Ishikawa (cell line): Measurements from ENCODE around the gene NEIL3.

Experiments
- CEBPB ChIP-seq: IDR thresholded peaks from 2 replicates; pipeline ENCODE4 v1.6.1; 2012
- CREB1 ChIP-seq: IDR thresholded peaks from 2 replicates; pipeline ENCODE4 v1.6.1; 2012; ENCODE audit warnings: low read depth
- EGR1 ChIP-seq: IDR thresholded peaks from 2 replicates; pipeline ENCODE4 v1.6.1; 2012
- EP300 ChIP-seq: IDR thresholded peaks from 2 replicates; pipeline ENCODE4 v1.6.1; 2012; ENCODE audit warnings: borderline replicate concordance
- FOXM1 ChIP-seq: IDR thresholded peaks from 2 replicates; pipeline ENCODE4 v1.6.1; 2012; ENCODE audit warnings: low read depth, borderline replicate concordance
- MAX ChIP-seq: IDR thresholded peaks from 2 replicates; pipeline ENCODE4 v1.6.1; 2012
- NFIC ChIP-seq: IDR thresholded peaks from 2 replicates; pipeline ENCODE4 v1.6.1; 2012
- RAD21 ChIP-seq: IDR thresholded peaks from 2 replicates; pipeline ENCODE4 v1.6.1; 2012; ENCODE audit warnings: low read depth
- TAF1 ChIP-seq: IDR thresholded peaks from 2 replicates; pipeline ENCODE4 v1.6.1; 2012; ENCODE audit warnings: low read depth, mild to moderate bottlenecking
- TCF12 ChIP-seq: IDR thresholded peaks from 2 replicates; pipeline ENCODE4 v1.6.1; 2012; ENCODE audit warnings: low read depth
- TEAD4 ChIP-seq: IDR thresholded peaks from 2 replicates; pipeline ENCODE4 v1.6.1; 2012
- USF1 ChIP-seq: IDR thresholded peaks from 2 replicates; pipeline ENCODE4 v1.6.1; 2012
- YY1 ChIP-seq: IDR thresholded peaks from 2 replicates; pipeline ENCODE4 v1.6.1; 2012; ENCODE audit warnings: low read depth
- ZBTB7A ChIP-seq: IDR thresholded peaks from 2 replicates; pipeline ENCODE4 v1.6.1; 2012; ENCODE audit warnings: low read depth
- TF ChIP-seq, protein P1 (sequence below): IDR thresholded peaks from 2 replicates; pipeline ENCODE4 v1.6.1; 2012; ENCODE audit warnings: low read depth, mild to moderate bottlenecking

NEIL3 gene

DNA sequence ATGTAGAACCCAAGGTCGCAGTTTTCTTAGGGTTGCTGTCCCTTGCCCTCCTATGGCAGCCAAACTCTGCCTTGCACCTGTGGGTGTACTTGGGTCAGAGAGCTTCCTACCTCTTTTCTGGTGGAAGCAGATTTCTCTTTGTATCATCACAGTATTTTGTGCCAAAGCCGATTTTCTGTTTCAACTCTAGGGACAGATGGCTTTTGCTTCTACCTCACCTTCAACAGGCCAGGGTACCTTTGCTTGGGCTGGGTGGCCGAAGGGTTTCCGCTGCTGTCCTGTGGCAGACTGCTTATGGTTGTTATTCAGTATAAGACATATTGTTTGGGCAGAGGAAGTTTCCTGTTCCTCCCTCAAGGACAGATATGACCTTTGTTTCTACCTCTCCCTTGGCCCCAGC is 22.4 kb downstream of the NEIL3 start:
- TF ChIP-seq MAX (no peak), TEAD4 (no peak), YY1 (no peak), CEBPB (no peak), ZBTB7A (no peak), RAD21 (no peak), EGR1 (no peak), FOXM1 (no peak), EP300 (no peak), TAF1 (no peak), CREB1 (no peak), USF1 (no peak)
- TF ChIP-seq, protein P1, sequence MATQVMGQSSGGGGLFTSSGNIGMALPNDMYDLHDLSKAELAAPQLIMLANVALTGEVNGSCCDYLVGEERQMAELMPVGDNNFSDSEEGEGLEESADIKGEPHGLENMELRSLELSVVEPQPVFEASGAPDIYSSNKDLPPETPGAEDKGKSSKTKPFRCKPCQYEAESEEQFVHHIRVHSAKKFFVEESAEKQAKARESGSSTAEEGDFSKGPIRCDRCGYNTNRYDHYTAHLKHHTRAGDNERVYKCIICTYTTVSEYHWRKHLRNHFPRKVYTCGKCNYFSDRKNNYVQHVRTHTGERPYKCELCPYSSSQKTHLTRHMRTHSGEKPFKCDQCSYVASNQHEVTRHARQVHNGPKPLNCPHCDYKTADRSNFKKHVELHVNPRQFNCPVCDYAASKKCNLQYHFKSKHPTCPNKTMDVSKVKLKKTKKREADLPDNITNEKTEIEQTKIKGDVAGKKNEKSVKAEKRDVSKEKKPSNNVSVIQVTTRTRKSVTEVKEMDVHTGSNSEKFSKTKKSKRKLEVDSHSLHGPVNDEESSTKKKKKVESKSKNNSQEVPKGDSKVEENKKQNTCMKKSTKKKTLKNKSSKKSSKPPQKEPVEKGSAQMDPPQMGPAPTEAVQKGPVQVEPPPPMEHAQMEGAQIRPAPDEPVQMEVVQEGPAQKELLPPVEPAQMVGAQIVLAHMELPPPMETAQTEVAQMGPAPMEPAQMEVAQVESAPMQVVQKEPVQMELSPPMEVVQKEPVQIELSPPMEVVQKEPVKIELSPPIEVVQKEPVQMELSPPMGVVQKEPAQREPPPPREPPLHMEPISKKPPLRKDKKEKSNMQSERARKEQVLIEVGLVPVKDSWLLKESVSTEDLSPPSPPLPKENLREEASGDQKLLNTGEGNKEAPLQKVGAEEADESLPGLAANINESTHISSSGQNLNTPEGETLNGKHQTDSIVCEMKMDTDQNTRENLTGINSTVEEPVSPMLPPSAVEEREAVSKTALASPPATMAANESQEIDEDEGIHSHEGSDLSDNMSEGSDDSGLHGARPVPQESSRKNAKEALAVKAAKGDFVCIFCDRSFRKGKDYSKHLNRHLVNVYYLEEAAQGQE: no peak

DNA sequence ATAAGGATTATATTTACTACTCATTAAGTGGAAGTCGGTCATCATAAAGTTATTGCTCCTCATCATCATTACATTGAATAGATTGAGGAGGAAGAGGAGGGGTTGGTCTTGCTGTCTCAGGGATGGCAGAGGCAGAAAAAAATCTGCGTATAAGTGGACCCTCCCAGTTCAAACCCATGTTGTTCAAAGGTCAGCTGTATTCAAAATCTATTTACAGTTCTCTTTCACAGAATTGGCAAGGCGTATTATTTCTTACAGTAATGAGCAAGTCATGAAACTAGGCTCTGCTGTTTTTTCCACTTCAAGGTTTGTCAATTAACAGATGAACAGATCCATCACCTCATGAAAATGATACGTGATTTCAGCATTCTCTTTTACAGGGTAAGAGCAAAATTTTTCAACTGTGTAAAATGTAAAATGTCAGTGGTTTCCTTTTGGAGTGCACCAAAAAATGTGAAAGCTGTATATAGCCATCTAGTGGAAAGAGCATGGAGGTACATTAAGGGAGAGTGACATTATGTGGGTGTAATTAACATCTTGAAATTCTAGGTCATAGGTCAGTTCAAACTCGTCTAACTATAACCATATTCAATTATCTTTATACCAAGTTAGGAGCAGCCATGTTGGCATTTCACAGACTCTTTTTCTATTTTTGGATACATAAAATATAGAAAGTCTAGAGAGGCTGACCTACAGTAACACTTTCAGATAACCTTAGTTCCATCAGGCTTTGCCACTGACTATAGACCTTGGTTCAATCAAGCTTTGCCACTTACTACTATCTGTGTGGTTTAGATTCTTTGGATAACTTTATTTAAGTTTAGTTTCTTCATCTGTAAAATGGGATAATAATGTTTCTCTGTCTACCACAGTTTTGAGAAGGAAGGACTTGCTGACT is 30.1 kb downstream of the NEIL3 start:
- TF ChIP-seq EGR1 (no peak), RAD21 (peak; percentile 46)

DNA sequence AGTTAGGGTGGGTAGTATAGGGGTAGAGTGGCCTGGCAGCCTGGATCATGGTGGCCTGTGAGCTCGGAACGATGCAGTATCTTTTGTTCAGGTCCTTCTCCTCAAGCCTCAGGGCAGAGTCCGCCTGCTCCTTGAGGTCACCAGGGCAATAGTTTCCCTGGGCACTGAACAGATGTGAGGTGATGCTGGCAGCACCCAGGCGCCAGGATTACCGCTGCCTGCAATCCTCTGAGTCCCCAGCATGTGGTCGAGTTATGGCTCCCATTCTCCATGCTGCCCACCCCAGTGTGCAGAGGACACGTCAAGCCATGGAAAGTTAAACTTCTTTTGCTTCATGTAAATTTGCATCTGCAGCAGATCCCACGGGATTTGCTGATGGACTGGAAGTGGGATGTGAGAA is 38.7 kb downstream of the NEIL3 start:
- no peak for TF ChIP-seq EP300
- TF ChIP-seq ZBTB7A: no peak
- no peak for TF ChIP-seq CEBPB
- no peak for TF ChIP-seq TAF1
- no peak for TF ChIP-seq FOXM1
- no peak for TF ChIP-seq USF1
- no peak for TF ChIP-seq NFIC
- no peak for TF ChIP-seq EGR1
- TF ChIP-seq MAX: no peak

DNA sequence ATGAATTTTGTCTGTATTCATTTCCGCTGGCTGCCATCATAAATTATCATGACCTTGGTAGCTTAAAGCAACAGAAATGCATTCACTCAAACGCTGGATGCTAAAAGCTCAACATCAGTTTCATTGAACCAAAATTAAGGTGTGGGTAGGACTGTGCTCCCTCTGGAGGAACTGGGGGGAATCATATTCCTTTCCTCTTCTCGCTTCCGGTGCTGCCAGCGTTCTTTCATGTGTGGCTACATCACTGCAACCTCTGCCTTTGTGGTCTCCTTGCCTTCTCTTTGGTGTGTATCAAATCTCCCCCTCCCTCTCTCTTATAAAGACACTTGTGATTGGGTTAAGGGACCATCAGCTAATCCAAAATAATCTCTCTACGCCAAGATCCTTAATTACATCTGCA is 39.5 kb downstream of the NEIL3 start:
- TF ChIP-seq MAX (no peak), RAD21 (no peak), EGR1 (no peak), TEAD4 (no peak), USF1 (no peak), YY1 (no peak), TAF1 (no peak), CEBPB (no peak), FOXM1 (no peak), TCF12 (no peak), ZBTB7A (no peak), CREB1 (no peak), EP300 (no peak), NFIC (no peak)
- TF ChIP-seq, protein P1: no peak

GRCh38 chr4:177351622-177352244 is 42.1 kb downstream of the NEIL3 start:
- no peak for TF ChIP-seq TEAD4
- TF ChIP-seq USF1: no peak
- TF ChIP-seq YY1: no peak
- no peak for TF ChIP-seq EGR1
- TF ChIP-seq TCF12: no peak
